Activated CD4-positive, CD25-positive, alpha-beta regulatory T cell treated with anti-CD3 and anti-CD28 coated beads, Interleukin-2, amount 50 U/mL, for 16 hours (primary cell): ENCODE data around the gene PDIA3.
"Not testable (repeated sequence)": the region's sequence is repeated elsewhere in the genome, so short reads cannot be mapped to it uniquely, and the experiment has no call there.

Experiments
- DNase-seq: peaks from one replicate; pipeline ENCODE4 v3.0.0-alpha.2; 2020; ENCODE audit warnings: low read depth, low spot score

PDIA3 gene

DNA sequence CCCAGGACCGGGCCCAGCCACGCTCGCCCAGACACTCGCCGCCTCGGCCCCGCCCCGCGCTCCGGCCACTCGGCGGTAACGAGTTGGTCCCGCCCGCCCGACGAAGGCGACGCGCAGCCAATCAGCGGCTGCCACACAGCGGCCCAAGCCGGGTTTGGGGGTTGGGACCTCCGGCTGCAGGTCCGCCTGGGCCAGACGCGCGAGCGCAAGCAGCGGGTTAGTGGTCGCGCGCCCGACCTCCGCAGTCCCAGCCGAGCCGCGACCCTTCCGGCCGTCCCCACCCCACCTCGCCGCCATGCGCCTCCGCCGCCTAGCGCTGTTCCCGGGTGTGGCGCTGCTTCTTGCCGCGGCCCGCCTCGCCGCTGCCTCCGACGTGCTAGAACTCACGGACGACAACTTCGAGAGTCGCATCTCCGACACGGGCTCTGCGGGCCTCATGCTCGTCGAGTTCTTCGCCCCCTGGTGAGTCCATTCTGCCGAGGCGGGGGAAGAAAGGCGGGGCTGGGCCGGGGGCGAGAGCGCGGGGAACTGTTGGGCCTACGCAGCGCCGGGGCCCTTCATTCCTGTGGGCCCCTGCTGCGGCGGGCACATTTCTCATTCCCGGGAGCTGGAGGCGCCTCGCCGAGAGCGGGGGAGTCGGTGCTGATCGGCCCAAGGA lies at the start of gene PDIA3:
TSS of gene PDIA3 (plus strand) at position 194 of the 658 bp plus-strand sequence. CDS start at position 296, 102 bp downstream.
- DNase-seq: peak; percentile 71

DNA sequence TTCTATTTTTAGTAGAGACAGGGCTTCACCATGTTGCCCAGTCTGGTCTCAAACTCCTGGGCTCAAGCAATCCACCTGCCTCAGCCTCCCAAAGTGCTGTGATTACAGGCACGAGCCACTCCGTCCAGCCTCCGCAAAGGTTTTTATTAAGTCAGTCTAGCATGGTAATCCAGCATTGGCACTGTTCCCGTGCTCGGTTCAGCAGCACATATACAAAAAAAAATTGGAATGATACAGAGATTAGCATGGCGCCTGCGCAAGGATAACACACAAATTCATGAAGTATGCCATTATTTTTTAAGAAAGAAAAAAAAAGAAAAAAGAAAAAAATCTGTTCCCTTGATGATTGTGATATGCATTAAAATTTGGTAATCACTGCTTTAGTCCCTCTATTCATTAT lies 44.1 kb upstream of the PDIA3 start:
- DNase-seq: no peak

DNA sequence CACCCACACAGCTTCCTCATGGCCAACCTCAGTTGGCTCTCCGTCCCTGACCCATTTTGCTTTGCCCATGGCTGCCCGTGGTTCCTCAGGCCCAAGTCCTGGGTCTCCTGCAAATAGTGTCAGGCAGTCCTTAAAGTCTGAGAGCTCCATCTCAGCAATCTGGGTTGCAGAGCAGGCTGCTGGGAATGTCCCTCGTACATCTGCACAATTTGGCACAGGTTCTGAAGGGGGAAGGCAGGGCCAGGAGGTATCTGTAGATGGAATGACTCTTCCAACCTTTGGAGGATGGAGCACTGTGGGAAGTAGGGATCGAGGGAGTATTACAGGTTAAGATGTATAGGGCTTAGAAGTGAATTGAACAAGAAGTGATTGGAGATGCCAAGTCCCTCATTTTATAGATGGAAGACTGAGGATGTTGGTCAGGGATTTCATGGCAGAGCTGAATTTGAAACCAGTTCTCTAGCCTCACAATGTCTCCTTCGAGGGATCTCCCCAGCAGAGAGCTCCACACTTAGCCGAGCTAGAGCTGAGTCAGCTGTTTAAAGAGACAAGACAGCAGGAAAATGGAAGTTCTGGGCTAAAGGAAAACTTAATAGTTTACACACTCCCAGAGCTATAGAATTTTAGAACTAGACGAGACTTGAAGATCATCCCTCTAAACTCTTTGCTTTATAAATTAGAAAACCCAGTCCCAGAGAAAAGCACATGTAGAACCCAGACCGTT lies 43.4 kb upstream of the PDIA3 start:
- no peak for DNase-seq

DNA sequence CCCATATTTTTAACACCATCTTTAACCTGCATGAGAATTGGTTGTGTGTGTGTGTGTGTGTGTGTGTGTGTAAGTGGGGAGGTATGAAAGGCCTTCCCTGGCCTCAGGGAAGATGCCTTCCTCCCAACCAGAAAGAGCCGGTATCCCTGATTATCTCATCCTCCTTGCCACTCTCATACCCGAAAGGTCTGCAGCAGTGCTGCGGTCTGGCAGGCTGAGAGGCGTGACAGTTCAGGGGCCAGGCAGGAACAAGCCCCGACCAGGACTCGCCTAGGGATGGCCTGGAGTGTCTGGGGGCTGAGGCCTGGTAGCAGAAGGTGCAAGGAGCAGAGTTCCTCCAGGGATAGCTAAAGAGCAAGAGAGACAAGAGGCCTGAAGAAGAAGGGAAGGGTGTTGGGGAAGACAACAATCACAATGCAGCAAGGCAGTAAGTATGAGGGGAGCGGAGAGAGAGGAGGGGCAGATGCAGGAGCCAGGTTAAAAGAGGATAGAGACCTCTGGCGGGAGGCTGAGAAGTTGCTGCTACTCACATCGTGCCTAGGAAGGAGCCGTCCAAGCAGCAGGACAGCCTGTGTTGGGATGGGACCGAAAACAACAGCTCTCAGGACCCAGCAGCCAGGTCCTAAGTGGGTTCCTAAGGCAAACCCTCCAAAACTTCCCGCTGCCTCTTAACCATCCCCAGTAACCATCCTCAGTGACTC lies 35.7 kb upstream of the PDIA3 start:
- not testable (repeated sequence) for DNase-seq

DNA sequence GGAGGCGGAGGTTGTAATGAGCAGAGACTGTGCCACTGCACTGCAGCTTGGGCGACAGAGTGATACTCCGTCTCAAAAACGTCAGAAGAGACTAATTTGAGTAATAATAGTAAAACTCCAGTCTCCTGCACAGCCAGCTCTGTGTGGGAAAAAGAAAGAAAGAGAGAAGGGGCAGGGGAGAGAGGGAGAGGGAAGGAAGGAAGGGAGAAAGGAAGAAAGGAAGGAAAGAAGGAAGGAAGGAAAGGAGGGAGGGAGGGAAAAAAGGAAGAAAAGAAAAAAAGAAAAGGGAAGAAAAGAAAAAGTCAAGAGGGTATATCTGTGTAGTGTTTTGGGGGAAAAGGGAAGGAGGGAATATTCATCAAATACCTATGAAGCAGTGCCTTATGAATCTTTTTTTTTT lies 23.1 kb upstream of the PDIA3 start:
- DNase-seq: no peak

DNA sequence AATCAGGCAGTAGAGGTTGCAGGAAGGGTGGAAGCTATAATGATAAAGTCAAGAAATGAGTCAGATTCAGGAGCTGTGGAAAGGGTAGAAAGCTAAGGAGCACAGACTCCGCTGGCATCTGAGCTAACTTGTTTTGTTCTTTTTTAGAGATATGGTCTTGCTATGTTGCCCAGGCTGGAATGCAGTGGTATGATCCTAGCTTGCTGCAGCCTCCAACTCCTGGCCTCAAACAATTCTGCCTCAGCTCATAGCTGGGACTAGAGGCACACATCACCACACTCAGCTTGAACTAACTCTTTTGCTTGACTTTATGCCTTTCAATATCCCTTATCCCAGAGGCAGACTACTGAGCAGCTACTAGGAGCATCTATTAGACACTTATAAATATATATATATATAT lies 19.9 kb upstream of the PDIA3 start:
- not testable (repeated sequence) for DNase-seq

DNA sequence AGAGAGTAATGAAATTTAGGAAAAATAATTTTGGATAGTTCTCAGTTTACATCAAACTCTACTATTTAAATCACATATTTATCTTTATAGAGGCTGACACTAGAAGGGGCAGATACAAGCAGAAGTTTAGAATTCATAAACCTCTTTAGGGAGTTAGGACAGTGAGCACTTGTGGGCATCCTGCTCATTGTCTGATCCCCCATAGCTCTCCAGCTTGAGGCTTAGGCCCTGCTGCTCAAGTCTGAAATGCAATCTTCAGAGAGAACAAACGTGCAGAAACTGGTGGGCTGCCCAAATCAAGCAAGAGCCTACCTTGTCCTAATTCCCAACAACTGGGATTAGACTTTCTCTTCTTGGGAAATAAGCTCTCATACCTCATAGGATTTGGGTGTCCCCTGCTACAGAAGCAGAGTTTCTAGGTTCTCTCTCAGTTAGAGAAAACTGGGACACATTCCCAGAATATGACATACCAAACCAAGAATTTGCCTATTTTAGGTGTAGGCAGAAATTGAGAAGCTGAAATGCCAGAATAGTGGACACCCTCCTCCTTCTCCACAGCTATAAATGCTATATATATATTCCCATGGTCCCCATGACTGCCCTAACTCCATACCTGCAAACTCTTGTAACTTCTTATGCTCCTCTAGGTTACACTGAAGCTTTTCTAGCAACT lies 18.0 kb upstream of the PDIA3 start:
- not testable (repeated sequence) for DNase-seq

DNA sequence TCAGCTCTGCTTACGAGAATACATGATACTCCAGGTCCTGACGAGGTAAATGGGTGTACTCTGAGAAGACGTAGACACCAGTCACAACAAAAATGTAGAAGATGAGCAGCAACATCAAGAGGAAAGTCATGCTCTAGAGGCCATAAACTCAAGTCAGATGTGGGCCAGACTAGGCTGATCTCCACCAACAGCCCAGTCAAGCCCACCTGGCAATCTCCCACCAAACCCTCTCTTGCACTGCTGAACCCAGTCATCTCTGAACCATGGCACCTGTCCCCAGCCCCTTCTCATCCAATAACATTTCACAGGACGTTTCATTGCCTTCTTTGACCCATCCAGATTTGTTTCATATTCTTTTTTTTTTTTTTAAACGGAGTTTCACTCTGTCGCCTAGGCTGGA lies 10.8 kb upstream of the PDIA3 start:
- DNase-seq: no peak

DNA sequence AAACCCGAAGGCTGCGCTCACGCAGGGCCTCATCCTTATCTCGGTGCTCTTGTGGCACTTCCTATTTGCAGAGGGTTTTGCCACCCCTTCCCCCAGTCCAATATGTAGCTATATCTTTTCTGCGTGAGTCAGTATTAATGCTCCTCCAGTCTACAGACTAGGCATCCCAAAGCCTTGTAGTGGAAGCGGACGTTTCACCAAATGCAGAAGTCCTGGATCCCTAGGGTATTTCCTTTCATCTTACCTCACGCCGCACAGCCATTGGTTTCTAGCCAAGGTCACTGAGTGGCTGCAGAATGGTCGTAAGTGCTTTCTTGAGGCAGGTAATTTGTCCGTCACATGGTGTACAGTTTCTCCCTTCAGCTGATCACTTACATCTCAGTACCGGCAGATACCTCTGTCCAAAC lies 668 bp downstream of the PDIA3 start:
- DNase-seq: not testable (repeated sequence)

DNA sequence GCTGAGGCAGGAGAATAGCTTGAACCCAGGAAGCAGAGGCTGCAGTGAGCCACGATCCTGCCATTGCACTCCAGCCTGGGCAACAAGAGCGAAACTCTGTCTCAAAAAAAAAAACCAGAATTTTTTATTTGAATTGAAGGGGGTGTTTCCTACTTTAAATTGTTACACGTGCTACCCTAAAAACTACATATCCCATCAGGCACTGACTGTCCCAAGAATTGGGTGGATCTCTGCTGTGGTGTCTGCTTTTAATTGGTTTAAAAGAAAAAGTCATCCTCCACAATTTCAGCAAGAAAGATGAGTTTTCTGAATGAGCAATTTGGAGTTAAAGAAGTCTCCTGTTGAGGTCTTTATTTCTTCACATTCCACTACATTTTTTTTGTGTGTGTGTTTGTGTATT lies 2.1 kb downstream of the PDIA3 start:
- DNase-seq: no peak

DNA sequence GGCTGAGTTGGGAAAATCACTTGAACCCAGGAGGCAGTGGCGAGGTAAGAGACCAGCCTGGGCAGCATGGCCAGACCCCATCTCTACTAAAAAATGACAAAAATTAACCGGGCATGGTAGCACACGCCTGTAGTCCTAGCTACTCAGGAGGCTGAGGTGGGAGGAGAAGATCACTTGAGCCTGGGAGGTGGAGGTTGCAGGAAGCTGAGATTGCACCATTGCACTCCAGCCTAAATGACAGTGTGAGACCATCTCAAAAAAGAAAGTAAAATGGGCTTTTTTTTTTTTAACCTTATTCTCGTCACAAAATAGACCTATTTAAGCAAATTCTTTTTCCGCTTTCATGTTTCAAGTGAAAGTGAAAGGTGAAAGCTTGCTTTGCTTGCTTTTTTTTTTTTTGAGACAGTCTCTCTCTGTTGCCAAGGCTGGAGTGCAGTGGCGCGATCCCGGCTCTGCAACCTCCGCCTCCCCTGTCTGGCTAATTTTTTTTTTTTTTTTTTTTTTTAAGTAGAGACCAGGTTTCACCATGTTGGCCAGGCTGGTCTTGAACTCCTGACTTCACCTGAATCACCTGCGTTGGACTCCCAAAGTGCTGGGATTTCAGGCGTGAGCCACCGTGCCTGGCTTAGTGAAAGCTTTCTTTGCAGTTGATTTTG lies 3.6 kb downstream of the PDIA3 start:
- no peak for DNase-seq

DNA sequence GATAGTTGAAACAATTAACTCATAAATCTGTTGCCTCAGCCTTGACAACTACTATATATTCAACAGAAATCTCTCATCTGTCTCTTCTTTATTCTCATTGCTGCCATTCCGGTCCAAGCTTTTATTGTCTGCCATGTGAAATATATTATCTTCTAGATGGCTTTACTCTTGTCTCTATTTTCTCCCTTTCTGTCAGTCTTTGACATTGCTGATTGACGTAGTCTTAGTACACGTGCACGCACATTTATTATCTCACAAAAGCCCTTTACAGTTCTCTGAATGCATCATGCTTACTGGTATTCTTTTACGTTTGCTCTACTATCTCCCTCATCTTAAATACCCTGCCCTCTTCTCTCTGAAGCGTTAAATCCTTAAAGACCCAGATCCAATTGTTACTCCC lies 5.6 kb downstream of the PDIA3 start:
- DNase-seq: no peak

DNA sequence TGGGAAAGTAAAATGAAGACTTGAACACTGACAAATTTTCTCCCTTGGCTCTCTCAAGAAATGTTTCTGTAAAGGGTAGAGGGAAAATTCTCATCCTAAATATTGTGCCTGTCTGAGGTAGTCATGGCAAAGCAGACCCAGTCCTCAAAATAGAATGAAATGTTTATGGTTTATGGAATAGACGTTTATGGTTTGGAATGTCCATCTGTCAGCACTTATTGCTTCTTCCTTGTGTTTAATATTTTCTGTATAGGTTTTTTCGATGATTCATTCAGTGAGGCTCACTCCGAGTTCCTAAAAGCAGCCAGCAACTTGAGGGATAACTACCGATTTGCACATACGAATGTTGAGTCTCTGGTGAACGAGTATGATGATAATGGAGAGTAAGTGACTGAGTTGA lies 16.6 kb downstream of the PDIA3 start:
- DNase-seq: no peak

DNA sequence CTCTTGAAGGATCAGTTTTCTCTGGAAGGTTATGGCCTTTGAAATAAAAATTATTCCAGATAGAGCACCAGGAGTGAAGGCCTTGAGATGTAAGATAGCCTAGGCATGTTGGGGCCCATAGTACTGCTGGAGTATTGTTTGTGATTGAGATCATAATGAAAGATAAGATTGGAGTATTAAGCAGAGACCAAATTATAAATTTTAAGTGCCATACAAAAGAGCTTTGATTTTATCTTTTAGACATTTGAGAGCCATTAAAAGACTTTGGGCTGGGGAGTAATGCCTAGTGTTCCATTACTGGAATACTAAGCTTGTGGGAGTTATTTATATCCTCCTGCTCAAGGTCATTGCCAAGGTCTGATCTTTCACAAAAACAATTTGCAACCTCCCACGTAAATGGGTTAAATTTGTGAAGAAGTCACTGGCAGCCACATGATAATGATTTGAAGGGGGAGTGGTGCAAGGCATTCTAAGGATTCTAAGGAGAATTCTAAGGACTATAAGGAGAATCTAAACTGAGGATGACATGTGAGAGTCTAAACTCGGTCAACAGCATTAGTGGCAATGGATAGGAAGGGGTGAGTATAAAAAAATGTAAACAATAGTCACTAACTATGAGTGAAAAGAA lies 17.7 kb downstream of the PDIA3 start:
- no peak for DNase-seq

DNA sequence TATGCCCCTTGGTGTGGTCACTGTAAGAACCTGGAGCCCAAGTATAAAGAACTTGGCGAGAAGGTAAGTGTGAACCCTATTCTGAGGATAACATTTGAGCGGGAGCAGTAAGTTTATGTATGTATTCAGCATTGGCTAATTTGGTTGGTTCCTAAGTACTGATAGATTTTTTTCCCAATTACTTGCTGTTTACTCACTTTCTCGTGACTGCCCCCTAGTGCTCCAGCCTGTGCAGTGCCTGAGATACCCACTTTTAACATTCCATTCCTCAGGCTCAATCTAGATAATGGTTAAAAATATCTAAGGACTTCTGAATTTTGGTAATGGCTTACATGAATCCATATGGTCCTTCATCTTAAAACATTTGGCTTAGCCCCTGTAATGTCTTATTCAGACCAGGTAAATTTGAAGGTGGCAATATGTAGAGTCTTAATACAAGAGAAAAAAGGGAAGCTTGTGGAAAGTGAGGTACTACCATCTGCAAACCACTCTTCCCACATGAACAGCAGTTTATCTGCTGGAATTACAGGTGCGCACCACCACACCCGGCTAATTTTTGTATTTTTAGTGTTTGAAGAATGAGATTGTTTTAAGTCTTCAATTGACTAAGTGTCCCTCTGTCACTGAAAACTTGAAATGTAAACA lies 23.5 kb downstream of the PDIA3 start:
- no peak for DNase-seq

DNA sequence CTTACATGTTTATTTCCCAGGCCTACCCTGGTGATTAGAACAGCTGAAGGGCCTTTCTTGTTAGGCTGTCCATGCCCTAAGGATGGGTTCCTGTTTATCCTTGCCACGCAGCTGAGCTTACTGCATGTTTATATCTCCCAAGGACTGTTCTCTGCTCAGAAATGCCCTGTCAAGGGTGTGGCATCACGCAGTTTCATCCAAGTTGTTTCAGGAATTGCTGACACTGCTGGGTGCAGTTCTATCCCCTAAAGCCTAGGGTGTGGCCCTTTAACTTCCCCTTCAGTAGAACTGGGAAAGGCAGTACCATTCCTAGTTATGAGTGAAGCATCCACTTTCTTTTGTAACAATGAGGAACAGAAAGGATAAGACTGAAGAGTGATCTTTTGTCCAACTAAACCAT lies 25.6 kb downstream of the PDIA3 start:
- no peak for DNase-seq

DNA sequence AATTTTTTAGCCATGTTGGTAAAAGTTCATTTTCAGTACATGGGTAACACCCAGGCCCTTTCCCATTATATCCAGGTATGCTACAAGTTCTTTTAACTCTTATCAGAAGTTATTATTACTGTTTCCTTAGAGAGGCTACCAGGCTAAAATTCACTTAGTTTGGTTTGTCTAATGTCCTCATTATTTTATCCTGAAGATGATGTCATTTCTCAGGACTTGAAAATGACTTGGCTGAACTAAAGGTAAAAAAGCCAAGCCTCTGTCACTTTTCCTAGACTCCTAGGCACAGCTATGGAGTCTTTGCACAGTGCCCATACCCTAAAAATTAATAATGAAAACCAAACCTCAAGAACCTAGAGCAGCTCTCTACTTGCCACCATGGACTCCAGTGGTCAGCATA lies 26.4 kb downstream of the PDIA3 start:
- no peak for DNase-seq

DNA sequence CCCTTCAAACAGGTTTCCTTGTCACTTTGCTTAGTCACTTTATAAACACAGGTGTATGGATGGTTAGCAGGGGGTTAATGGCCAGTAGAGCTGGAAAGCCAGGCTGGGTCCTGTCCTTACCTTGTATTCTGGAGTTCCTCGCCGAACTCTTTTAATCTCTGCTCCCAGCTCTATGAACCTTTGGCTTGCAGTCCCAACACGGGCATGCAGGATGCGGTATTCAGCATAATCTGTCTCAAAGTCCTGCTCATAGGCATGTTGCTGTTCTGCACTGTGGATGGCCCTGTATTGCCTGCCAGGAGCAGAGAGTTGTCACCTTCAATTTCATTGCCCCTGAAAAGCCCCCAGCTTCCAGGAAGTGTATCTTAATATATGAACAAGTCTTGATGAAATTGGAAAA lies 27.8 kb downstream of the PDIA3 start:
- no peak for DNase-seq

DNA sequence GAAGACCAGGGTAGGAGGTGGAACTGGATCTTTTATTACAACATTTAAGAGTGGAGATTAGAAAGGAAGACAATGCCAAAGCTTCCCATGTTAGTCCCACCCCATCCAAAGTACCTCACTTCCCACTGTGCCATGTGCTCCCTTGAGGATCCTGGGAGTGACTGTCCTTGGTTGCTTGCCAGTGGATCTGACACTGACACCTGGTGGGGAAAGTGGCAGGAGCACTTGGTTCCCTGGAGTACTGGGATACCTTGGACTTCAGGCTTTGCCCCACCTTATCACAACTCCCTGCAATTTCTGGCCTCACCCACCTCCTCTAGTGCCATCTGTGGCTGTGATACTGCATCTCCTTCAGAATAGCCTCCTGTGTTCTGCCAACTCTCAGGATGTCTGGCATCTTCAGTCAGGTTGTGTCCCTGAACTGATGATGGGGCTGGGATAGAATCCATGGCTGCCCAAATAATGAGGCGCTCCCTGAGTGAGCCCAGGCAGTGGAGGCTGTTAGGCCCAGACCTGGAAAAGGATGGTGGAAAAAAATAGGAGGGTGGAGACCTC lies 29.2 kb downstream of the PDIA3 start:
- no peak for DNase-seq

DNA sequence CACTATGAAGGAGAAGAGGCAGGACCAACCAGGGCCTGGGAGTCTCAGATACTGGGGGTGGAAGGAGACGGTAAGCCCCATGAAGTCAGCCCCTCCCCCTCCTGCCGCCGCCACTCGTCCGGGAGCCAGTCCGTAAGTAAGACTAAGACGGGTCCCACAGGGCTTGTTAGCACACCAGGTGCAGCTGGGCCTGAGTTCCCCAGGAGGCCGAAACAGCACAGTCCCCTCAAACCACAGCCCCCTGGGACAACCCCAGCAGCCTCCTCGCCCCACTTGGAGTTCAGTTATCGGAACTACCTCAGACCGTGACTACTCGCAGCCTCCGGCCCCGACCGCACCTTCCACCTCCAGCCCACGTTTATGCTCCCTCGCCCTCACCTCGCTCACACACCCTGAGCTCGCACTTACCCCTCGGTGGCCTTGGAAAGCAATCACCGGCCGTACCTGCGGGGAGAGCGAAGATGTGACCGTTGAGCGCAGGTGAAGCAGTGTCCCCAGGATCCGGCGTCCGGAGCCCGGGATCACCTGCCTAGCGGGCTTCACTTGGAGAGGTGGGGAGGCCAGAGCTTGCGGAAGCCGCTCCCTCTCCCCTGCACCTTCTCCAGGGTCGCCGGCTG lies 30.0 kb downstream of the PDIA3 start:
- DNase-seq: no peak
